NCI-H146 treated with DMSO at 0.1 percent for 48 hours (cell line): ENCODE results near the gene PDPK1.
"Not testable (repeated sequence)": the region's sequence is repeated elsewhere in the genome, so short reads cannot be mapped to it uniquely, and the experiment has no call there.

Experiments
- DNase-seq: peaks from one replicate; lab custom pipeline; 2025; ENCODE audit not compliant: unreplicated experiment; lab: John Stamatoyannopoulos, UW

The PDPK1 gene

DNA sequence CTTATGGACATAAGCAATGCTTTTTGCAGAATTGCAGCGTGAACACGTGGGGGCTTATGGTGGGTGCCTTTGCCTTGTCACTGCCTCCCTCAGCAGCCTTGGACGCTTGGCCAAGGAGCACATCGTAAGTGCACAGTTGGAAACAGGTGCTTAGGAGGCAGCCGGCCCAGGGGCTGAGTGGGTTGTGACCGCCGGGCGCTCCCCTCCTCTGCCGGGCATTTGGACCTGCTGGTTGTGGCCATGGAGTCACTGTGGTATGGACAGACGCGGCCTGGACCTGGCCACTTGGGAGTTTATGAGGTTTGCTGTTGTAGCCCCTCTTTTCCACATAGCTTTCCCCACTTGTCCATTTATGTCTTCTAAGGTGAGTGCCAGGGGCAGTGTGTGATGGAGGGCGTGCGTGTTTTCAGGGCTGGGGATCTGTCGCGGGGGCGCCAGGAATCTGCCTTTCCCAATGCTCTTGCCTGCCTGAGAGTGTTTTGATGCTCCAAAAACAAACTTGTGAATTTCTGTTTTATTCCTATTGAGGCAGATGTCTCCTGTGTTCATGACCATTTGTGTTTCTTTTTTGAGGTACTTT lies 49.2 kb downstream of the PDPK1 start:
- no peak for DNase-seq

DNA sequence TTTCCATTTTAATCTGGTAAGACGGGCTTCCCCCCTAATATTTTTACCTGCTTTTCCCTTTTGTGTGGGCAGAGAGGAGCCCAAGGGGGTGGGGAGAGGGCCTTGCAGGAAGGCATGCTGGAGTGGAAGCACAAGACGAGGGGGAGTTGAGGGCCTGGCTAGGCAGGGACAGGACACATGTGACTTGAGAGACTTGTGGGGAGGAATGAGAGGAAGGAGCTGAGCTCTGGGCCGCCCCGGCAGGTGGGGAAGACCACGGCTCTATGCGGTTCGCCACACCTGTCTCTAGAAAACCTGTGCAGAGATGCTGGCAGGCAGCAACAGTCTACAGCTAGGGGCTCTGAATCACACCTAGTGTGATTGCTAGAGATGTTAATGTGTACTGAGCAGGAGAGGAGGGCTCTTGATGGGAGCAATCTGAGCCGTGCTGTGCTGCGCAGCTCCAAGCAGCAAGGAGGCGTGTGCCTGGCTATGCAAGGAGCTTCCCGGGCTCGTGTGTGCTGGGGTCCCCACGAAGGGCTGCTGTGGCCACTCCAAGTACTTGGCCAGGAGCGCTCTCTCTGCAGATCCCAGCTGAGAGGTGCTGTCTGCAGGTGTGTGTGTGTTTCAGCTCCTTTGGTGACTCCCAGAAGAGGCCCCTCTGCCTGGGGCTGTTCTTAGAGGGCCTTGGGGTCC lies 50.2 kb downstream of the PDPK1 start:
- no peak for DNase-seq

DNA sequence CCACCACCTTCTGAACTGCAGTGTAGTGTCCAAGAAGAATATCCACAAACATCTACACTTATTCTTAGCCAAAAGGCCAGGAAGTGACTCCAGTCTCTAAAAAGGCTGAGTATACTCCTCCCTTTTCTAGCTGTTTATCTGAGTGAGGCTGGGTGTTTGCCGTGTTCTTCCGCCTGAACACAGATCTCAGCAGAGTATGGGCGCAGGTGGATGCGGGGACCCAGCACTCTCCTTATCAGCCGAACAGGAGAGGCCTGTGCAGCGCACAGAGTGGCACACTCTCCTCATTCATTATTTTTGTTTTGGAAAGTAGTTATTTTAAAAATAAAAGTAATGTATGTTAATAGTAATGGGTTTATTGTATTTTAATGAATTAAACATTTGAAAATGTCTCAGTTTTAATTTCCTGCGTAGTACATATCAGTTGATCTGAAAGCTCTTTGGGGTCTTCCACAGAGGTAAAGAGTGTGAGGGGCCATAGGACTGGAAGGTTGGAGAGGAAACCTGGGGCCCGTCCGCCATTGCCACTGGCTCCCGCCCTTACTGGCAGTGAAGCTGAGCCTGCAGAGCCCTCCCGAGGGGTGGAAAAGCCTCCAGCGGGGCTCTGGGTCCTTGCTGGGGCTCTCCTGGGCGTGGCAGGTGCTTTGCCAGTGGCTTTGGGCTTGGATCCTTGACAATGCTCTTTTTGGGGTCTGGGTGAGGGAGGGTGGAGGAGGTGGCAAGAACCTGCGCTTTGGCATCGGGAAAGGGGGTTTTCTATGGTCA lies 53.8 kb downstream of the PDPK1 start:
- no peak for DNase-seq

DNA sequence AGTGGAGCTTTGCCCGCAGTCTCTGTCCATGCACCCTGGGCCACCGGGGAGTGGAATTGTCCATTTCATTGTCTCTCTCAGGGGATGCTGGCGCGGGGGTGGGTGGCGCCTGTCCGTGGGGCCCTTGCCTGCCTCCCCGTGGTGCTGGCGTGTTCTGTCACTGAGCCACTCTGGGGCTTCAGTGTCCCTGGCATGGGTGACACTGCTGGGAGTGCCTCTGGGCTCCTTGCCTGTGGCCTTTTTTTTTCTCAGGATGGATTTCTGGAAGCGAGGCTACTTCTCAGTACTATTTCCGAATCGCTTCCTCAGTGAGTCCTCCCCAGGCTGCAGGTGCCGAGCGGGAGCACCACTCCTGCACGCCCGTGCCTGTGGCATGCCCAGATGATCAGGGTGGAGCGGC lies 55.0 kb downstream of the PDPK1 start:
- no peak for DNase-seq

DNA sequence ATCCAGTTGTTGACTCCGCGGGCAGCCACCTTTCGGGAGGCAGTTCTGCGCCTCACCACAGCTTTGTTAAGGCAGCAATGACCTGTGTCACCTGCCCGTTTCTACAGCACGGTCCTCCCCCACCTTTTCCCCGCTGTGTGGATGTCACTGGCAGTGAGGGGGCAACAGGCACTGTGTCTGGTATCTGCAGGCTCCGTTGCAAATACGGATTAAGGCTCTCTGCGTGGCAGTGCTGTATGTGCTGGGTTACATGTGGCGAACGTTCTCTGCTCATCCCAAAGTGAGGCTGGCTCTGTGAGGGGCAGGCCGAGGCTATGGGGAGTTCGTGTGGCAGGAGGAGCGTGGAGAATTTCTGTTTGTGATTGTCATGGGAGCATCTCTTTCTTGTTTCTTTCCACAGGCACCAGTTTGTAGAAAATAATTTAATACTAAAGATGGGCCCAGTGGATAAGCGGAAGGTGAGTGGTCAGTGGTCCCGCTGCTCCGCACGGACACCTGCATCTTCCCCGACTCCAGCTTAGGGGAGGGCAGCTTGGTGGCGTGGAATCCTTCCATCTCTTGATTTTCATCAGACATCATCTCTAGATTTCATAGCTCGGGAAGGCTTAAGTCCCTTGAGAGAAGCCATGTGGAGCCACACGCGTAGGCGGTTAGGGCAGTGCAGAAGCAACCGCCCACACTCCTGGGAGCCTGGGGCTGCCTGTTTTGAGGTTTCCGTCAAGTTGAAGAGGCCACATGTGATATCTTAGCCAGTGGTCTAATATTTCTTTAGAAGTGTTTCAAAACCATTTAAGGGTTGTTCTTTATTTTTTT lies 57.8 kb downstream of the PDPK1 start:
- no peak for DNase-seq

DNA sequence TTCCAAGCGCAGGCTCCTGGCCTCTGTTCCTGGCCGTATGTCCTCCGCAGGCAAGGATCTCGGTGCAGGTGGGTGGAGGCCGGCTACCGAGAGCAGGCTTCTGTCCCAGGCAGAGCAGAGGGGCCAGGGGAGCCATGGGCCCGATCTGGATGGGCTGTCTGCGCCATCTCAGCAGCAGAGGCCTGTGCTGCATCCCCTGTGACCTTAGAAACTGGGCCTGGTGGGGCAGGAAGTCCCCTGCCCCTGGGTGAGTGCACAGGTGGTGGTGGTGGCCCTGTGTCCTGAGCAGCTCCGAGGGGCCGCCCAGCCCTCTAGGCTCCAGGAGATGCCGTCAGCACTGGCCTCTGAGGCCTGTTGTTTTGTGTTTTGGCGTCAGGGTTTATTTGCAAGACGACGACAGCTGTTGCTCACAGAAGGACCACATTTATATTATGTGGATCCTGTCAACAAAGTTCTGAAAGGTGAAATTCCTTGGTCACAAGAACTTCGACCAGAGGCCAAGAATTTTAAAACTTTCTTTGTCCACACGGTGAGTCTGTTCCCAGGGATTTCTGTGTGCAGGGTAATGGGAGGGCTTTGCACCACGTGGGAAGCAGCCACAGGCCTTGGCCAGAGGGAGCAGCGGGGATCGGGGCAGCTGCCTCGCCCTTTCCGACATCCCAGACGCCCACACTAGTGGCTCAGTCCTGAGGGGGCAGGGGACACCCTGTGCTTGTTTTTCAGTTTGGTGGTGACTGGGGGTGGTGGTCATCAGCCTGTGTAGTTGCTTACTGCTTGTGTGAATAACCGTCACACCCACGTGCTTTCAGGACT lies 59.1 kb downstream of the PDPK1 start:
- no peak for DNase-seq

DNA sequence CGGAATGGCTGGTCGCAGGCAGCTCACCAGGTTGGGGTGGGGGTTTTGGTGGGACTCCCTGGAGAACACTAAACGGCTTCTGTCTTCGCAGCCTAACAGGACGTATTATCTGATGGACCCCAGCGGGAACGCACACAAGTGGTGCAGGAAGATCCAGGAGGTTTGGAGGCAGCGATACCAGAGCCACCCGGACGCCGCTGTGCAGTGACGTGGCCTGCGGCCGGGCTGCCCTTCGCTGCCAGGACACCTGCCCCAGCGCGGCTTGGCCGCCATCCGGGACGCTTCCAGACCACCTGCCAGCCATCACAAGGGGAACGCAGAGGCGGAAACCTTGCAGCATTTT lies 59.7 kb downstream of the PDPK1 start:
- no peak for DNase-seq

DNA sequence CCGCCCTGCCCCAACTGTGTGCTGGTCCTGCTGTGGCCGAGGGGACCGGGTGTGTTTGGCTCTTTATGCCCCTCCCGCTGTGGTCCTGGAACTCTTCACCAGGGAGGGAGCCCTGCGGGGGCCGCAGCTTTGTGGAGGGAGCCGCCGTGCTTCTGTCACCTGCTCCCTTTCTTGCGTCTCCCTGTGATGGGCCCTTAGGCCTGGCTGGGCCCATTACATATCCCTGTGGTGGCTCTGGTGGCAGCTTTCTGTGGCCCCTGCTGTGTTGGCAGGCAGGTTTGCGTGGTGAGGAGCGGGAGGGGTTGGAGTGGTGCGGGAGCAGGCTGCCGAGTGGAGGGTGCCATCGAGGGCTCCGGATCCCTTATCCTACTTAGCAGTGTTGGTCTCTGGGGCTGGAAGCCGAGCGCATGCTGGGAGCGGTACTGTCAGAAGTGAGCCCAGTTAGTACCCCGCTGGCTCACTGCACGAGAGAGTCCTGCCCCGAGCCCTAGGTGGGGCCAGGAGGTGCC lies 60.4 kb downstream of the PDPK1 start:
- no peak for DNase-seq

DNA sequence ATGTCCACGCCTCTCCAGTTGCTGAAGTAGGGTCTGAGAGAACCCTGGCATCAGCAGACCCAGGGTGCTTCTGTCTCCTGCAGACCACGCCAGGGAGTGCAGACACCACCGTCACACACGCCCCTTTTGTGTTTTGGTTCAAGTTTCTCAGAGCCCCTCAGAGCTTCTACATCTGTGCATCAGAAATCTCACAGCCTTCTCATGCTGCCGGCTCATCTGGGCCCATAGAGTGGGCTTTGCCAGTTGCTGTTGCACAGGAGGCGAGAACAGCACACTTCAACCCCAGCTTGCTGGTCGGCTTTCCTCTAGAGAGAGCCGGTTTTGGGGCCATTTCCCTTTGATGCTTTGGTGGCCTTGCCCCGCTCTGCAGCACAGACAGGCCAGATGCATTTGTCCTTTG lies 60.9 kb downstream of the PDPK1 start:
- no peak for DNase-seq

DNA sequence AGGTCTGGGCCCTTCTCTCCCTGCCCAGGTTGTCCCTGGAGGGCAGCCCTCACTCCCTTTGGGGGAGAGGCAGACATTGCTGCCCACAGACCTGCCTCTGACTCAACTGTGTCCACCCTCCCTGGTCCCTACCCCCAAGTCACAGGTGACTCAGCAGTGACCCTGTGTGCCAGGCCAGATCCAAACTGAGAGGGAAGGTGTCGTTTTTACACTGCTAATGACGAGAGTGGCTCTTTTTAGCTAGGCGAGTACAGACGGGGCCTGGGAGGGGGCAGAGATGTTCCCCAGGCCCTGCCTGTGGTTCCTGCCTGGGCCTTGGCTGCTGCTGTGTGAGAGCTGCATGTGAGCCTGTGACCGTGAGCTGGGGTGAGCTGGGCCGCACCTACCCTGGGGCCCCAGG lies 61.3 kb downstream of the PDPK1 start:
- not testable (repeated sequence) for DNase-seq

DNA sequence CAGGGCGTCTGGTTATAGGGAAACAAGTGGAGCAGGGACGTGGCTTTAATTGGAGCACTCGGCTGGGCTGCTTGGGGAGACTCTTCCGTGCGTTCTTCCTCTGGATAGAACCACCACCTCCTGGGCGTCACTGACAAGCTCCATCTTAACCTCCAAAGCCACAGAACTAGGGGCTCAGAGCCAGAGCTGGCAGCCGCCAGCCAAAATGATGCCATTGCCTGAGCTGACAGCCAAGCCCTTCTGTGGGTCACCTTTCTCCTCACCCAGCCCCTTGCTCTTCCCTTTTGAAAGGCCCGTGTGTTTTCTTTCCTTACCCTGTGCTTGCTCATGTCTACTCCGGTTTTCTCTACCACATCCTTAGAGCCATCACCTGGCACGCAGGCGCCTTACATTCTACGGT lies 62.0 kb downstream of the PDPK1 start:
- DNase-seq, result not testable (repeated sequence)

DNA sequence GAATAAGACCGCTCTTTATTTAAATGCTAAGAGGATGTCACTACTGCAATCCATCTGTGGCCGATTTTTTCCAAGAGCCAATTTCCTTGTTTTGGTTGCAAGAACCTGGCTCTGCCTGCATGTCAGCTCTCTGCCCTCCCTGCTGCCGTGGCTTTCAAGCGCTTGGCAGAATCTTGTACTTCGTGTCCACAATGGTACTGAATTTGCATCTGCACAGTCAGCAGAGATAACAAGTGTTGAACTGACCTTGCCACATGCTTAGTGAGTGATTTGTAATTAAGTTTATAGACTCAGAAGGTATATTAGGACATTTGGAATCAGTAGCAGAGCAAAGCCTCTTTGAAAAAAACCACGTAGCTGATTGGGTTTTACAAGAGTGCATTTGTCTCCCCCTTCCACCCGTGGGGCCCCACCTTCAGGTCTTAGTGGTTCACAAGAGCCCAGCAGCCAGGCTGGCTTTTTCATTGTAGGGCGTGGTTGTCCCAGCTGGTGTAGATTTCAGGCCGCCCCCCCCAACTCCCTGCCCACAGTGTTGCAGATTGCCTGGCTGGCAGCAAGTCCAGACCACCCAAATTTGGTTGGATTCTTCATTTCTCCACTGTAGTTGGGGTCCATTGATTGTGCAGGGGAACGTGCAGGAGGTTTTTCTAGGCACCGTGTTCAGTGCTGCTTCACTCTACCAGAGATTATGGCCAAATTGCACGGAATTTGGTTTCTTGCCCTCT lies 63.6 kb downstream of the PDPK1 start:
- not testable (repeated sequence) for DNase-seq

DNA sequence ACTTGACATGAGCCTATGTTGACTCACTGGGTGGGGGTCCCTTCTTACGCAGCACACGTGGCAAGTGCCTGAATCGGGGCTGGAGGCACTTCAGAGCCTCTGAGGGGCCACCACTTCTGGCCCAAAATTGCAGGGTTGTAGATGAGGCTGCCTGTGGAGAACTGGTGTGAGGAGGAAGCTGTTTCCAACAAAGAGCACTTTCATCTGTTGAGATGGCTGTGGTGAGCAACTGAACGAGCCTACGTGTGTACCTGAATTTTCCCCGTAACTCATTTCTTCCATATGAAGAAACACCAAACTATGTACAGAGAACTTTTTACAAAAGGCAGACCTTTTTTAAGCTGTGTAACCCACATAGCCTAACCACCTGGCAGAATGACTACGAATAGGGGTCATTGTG lies 64.4 kb downstream of the PDPK1 start:
- DNase-seq, result not testable (repeated sequence)

DNA sequence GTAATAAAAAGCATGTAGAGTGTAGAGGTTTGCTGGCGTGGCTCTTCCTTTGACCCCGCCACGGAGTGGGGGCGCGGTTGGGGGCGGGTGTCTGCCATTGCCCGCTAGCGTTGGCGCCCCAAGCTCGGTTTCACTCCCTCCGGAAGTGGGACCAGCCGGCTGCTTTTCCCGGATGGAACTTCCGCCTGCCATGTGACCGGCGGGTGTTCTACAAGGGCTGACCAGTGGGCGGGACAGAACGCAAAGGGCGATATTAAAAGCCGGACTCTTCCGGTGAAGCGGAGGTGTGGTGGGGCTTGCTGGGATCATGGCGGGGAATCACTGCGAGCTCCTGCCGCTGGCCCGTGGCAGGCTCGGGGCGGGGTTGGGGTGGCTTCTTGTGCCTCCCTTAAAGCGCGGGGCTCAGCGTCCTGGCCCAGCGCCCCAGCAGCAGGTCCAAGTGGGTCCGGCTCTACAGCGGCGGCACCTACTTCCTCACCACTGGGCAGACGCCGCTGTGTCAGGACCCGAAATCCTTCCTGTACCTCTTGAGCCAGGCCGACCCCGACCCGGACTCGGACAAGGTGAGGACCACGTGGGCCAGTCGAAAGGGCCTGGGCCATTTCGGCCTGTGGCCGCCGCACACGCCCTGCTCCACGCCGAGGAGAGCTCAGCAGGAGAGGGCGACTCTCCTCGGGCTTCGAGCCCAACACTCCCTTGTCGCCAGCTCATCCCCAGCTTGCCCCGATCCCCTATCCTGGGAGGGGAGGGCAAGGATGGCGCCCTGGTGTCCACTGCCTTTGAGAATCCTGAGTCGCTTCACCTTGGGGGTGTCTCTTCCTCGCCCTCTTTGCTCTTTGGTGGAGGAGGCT lies 65.6 kb downstream of the PDPK1 start:
- DNase-seq, result peak; percentile 95

DNA sequence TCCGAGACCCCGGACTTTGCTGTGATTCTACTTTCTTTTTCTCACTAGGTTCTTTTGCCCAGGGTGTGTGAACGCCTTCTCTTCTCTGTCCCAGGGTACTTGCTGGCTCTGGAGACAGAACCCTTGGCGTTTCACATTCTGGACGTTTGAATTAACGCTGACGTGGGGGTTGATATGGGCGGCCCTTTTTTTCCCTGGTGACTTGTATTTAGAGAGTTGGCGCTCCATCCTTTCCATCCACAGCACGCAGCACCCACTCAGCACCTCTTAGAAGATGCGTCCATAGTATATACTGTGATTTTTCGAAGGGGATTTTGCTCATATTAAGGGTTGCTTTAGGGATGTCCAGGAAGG lies 66.2 kb downstream of the PDPK1 start:
- DNase-seq, result not testable (repeated sequence)

DNA sequence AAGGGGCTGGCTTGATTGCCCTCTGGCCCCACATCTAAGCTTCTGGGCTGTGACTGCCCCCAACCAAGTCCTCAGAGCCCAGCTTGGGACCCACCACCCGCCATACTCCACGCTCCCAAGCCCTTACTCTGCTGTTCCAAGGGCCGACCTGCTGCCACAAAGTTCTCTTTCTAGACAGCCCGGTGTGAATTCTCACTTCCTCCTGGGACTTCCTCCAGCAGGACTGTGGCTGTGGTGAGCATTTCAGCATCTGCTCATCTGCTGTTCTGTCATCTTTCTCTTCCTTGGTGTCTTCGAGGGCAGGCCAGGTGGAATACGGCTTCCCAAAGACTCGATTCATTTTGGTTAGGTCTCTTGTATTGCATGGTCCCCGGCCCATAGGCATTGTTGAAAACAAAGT lies 69.0 kb downstream of the PDPK1 start:
- not testable (repeated sequence) for DNase-seq

DNA sequence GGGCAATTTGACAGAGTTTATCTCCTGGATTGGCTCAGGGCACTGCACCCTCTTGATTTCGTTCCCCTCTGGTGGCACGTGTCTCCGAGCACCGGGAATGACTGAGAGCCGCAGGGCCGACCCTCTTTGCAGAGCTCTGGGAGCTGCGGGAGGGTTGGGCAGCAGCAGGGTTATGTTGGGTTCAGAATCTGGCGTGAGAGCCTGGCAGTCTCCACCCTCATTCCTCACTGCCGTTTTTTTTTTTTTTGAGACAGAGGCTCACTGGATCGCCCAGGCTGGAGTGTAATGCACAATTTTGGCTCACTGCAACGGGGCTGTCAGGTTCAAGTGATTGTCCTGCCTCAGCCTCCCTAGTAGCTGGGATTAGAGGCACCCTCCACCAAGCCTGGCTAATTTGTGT lies 71.5 kb downstream of the PDPK1 start:
- not testable (repeated sequence) for DNase-seq

DNA sequence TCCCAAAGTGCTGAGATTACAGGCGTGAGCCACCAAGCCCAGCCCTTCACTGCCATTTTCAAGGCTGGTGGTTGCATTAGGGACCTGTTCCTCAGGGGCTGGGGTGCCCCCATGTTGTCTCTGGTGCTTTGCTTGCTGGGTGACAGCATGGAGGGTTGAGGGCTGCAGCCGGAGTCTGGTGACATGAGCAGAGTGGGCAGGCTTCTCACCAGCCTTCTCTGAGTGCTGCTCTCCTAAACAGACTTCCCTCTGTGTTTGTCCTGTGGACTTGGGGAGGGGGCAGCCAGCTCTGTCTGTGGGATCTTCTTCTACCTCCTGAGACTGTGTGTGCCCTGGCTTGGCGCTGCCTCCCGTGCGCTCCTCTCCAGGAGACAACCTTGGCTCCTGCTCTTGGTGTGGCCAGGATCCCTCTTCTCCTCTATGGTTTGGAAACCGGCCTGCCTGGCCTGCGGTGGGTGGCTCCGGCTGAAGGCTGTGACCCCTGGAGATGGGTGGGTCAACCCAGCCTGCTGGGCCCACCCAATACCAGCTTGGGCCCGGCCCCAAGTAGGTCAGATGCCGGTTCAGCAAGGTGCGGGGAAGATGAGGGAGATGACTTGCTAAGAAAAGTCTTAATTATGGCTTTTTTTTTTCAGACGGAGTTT lies 72.1 kb downstream of the PDPK1 start:
- DNase-seq, result no peak
